KOPT-K1 (cell line): ENCODE measurements around the gene EPO.

Source experiments
- H3K27ac ChIP-seq: fragments of 200-600 bp; sonication (generic); 2 replicates; pipeline ENCODE4 v1.5.1; 2016; ENCODE audit warnings: antibody characterized with exemption, mild to moderate bottlenecking, low read depth, low read length; ENCODE audit not compliant: poor library complexity, severe bottlenecking
- H3K36me3 ChIP-seq: fragments of 200-600 bp; sonication (generic); 2 replicates; pipeline ENCODE4 v1.5.1; 2017; ENCODE audit warnings: antibody characterized with exemption, mild to moderate bottlenecking, low read length, moderate library complexity; ENCODE audit not compliant: insufficient read depth
- H3K9me3 ChIP-seq: fragments of 200-600 bp; sonication (generic); 2 replicates; pipeline ENCODE4 v1.5.1; 2017; ENCODE audit warnings: antibody characterized with exemption, low read length, mild to moderate bottlenecking; ENCODE audit not compliant: insufficient read depth, poor library complexity, severe bottlenecking

The EPO gene

DNA sequence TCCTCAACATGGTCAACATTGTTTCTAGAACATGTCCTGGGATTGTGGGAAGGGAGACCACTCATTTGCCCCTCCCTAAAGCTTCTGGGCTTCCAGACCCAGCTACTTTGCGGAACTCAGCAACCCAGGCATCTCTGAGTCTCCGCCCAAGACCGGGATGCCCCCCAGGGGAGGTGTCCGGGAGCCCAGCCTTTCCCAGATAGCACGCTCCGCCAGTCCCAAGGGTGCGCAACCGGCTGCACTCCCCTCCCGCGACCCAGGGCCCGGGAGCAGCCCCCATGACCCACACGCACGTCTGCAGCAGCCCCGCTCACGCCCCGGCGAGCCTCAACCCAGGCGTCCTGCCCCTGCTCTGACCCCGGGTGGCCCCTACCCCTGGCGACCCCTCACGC lies at the start of gene EPO:
EPO (plus strand) TSS at position 190 of the 392 bp plus-strand sequence. CDS start 513 bp downstream, outside the sequence.
- Histone ChIP-seq H3K27ac (no peak within 1 kb of the TSS), H3K36me3 (no peaks in the 10 kb centered on the region), H3K9me3 (peaks cover 23% of the 10 kb centered on the region)

- Histone ChIP-seq H3K36me3 (peaks cover 4% of the 10 kb centered on the region), H3K9me3 (no peaks in the 10 kb centered on the region), H3K27ac (no peak overlapping the region)
Measured at GRCh38 chr7:100671353-100672327, 48.6 kb upstream of the EPO start.

DNA sequence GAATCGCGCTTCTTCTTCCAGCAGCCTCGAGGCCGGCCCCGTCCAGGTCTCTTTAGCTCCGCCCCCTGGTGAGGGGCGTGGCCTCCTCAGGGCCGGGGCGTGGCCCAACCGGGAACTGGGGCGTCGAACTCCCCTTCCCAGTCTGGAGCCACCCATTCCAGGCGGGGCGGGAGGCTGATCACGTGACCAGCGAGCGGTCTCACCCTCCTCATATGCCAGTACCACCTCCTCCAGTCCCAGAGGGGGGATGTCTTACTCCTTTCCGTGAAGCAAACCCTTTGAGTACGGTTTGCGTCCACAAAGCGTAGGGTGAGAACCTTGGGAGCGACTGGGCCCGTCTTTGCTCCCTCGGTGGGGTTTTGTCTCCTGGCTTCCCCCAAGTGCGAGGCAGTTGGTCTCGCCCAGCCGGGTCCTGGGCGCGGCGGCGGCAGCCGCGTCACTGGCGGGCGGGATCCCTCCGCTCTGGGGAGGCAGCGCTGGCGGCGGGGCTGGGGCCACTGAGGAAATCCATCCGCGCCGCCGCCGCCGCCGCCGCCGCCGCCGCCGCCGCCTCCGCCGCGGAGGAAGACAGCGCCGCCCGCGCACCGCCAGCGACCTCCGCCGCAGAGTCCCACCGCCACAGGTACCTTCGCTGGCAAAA lies 46.8 kb upstream of the EPO start, which contains the start of gene GNB2:
GNB2 (plus strand) TSS at position 439 of the 640 bp plus-strand sequence. CDS start 2,526 bp downstream, outside the sequence.
- Histone ChIP-seq H3K27ac (peak within 1 kb of the TSS; percentile 92), H3K36me3 (peaks cover 22% of the 10 kb centered on the region), H3K9me3 (no peaks in the 10 kb centered on the region)

DNA sequence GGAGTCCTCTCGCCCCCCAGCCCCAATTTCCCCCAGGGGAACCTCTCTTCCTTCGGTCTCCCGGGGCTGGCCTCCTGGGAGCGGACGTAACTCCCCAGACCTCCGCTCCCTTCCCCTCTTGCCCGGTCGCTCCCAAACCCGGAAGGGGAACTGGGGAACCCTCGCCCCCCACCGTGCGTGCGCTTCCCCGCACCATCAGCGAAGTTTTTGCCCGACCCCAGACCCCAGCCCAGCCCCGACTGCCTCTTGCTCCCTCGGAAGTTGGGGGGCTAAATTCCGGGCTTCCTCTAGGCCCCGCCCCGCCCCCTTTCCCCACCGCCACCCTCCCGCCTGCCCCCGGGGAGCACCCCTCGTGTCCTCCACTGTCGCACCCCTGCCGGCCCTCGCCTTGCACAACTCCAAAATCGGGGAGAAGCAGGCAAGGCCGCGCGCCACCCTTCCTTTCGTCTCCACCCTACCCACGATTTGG lies 46.3 kb upstream of the EPO start:
- no peaks in the 10 kb centered on the region for H3K9me3 ChIP-seq
- H3K36me3 ChIP-seq = peaks cover 27% of the 10 kb centered on the region
- peak overlapping the region; percentile 92 for H3K27ac ChIP-seq

DNA sequence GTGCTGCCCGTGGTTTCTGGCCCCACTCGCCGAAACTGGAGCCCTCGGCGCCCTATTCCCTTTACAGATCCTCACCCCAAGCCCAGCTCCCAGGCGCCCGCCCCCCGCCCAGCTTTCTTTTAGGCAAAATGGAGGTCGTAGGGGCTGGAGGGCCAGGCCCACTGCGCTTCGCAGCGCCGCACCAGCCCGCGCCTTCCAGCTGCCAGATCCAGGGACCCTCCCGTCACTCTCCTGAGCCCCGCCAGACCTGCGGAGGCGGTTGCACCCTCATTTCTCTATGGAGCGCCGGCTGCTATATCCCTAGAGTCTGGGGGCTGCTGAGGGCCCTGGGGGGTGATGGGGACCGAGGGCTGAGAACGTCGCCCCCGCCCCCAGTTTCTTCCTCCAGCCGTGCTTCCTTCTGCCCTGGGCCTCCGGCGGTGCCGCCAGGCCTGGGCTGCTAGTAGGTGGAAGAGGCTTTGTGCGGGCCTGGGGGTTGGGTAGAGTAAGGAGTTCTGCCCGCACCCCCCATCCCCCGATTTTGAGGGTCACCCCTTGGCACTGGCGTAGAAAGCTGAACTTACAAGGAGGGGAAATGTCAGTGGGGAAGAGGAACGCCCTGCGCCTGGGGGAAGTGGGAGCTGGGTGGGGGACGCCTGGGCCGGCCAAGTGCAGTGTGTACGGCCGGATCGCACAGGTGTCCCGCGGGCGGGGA lies 45.7 kb upstream of the EPO start:
- Histone ChIP-seq H3K36me3 (peaks cover 33% of the 10 kb centered on the region), H3K27ac (peak overlapping the region; percentile 92), H3K9me3 (no peaks in the 10 kb centered on the region)

- peak overlapping the region; percentile 92 for H3K27ac ChIP-seq
- no peaks in the 10 kb centered on the region for H3K9me3 ChIP-seq
- H3K36me3 ChIP-seq = peaks cover 38% of the 10 kb centered on the region
Measured at GRCh38 chr7:100675105-100675451, 45.2 kb upstream of the EPO start.

DNA sequence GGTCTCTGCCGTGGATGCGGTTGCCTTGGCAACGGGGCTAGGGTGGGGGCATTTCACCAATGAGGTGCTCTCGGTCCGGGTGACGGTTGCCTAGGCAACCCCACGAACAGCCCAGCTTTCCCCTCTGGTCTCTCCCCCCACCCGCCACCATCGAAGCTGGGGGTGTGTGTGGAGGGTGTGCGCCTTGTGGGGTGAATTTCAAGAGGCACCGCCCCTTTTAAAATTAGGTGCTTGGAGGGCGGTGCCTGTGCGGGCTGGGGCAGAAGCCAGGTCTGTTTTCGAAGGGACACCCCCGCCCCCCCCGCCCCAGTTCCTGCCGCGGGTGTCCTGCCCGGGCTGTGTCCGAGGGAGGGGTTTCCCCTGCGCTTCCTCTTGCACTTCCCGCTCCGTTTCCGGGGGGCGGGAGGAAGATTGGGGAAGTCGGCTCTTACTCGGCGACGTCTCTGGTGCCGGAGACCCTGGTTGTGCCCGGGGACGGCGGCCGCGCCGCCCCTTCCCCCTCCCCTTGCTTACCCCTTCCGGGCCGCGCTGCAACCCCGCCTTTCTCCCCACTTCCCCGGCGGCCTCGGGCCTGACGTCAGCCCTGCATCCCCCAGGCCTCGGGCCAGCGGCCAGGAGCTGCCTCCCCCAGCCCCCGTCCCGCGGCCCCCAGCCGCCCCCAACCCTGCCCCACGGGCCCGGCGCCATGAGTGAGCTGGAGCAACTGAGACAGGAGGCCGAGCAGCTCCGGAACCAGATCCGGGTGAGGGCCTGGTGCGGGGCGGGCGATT lies 44.5 kb upstream of the EPO start:
- H3K9me3 ChIP-seq = no peaks in the 10 kb centered on the region
- peaks cover 45% of the 10 kb centered on the region for H3K36me3 ChIP-seq
- H3K27ac ChIP-seq = peak overlapping the region; percentile 92

- Histone ChIP-seq H3K27ac (peak overlapping the region; percentile 92), H3K36me3 (peaks cover 55% of the 10 kb centered on the region)
Measured at GRCh38 chr7:100676501-100677306, 43.6 kb upstream of the EPO start.

DNA sequence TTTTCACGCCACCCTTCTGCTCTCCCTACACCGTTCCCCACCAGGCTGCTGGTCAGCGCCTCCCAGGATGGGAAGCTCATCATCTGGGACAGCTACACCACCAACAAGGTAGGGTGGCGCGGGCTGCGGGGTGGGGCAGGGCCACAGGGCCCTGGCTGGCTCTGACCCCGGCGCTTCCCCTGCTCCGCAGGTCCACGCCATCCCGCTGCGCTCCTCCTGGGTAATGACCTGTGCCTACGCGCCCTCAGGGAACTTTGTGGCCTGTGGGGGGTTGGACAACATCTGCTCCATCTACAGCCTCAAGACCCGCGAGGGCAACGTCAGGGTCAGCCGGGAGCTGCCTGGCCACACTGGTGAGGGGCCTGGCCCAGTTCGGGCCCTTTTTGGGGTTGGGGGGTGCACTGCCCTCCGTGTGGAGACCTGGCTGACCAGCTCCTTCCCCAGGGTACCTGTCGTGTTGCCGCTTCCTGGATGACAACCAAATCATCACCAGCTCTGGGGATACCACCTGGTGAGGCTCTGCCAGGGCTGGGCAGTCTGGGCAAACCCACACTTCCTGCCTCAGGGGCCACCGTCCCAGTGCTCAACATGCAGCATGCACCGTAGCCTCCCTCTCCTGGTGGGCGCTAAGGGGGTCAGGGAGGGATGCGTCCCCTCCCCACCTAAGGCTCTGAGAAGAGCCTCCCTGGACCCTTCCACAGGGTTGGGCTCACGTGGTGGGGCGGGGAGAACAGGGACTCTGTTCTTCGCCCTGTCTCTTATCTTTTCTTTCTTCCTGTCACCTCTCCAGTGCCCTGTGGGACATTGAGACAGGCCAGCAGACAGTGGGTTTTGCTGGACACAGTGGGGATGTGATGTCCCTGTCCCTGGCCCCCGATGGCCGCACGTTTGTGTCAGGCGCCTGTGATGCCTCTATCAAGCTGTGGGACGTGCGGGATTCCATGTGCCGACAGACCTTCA lies 42.7 kb upstream of the EPO start:
- H3K9me3 ChIP-seq = no peaks in the 10 kb centered on the region
- no peak overlapping the region for H3K27ac ChIP-seq
- peaks cover 63% of the 10 kb centered on the region for H3K36me3 ChIP-seq

More at GRCh38 chr7:100676501-100677306, 43.6 kb upstream of the EPO start:
- no peaks in the 10 kb centered on the region for H3K9me3 ChIP-seq

DNA sequence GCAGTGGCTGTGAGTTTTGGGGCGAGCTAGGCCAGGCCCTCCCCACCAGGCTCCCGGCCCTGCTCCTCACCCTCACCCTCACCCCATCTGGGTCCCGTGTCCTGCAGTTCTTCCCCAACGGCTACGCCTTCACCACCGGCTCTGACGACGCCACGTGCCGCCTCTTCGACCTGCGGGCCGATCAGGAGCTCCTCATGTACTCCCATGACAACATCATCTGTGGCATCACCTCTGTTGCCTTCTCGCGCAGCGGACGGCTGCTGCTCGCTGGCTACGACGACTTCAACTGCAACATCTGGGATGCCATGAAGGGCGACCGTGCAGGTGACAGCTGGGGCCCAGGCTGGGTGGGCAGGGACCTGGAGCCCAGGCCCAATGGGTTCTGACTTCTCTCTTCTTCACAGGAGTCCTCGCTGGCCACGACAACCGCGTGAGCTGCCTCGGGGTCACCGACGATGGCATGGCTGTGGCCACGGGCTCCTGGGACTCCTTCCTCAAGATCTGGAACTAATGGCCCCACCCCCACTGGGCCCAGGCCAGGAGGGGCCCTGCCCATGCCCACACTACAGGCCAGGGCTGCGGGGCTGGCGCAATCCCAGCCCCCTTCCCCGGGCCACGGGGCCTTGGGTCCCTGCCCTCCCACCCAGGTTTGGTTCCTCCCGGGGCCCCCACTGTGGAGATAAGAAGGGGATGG lies 41.8 kb upstream of the EPO start:
- H3K36me3 ChIP-seq = peaks cover 72% of the 10 kb centered on the region

DNA sequence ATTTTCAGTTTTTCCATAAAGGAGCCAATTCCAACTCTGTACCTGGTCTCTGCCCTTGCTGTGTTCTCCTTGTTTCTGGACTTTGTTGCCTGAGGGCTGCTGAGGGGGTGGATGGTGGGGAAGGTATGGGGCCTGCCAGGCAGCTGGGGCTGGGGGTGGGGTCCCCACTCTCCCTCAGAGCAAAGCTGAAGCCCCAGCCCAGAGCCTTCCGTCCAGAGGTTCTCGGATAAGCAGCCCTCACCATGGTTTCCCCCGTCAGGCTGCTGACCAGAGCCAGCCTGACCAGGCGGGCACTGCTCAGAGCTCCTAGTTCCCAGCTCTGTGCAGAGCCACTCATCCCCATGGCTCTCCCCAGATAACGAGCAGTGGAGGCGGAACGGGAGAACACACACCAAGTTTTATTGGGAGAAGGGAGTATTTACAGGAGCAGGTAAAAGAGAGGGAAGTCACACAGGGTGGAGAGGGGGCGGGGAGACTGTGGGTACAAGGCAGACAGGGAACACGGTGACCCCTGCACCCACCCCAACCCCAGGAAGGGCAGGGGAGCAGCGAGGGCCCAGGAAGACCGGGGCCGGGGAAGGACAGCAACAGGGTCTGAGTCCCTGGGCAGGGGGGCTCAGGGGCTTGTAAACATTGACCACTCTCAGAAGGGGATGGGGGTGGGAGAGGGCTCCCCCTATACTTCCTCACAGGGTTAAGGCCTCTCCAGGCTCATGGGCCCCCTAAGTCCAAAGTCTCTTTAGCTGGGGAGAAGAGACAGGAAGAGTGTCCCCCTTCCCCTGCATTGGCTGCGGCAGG lies 40.9 kb upstream of the EPO start:
- Histone ChIP-seq H3K36me3 (peaks cover 81% of the 10 kb centered on the region), H3K27ac (no peak overlapping the region)

More for the DNA sequence above, 41.8 kb upstream of the EPO start:
- Histone ChIP-seq H3K9me3 (no peaks in the 10 kb centered on the region), H3K27ac (no peak overlapping the region)

More for the DNA sequence above, 40.9 kb upstream of the EPO start:
- H3K9me3 ChIP-seq = no peaks in the 10 kb centered on the region
